Neural progenitor cell (in vitro differentiated cells): ENCODE measurements around the gene NALCN.

Source experiments
- EZH2phosphoT487 ChIP-seq: fragments of 200-600 bp; sonication (generic); IDR thresholded peaks from 2 replicates; pipeline ENCODE4 v1.6.1; 2017; ENCODE audit warnings: antibody characterized with exemption
- TF ChIP-seq, protein P1 (sequence below): fragments of 200-600 bp; sonication (generic); IDR thresholded peaks from 2 replicates; pipeline ENCODE4 v1.5.1; 2017; ENCODE audit warnings: antibody characterized with exemption, mild to moderate bottlenecking

- TF ChIP-seq, protein P1, sequence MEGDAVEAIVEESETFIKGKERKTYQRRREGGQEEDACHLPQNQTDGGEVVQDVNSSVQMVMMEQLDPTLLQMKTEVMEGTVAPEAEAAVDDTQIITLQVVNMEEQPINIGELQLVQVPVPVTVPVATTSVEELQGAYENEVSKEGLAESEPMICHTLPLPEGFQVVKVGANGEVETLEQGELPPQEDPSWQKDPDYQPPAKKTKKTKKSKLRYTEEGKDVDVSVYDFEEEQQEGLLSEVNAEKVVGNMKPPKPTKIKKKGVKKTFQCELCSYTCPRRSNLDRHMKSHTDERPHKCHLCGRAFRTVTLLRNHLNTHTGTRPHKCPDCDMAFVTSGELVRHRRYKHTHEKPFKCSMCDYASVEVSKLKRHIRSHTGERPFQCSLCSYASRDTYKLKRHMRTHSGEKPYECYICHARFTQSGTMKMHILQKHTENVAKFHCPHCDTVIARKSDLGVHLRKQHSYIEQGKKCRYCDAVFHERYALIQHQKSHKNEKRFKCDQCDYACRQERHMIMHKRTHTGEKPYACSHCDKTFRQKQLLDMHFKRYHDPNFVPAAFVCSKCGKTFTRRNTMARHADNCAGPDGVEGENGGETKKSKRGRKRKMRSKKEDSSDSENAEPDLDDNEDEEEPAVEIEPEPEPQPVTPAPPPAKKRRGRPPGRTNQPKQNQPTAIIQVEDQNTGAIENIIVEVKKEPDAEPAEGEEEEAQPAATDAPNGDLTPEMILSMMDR = no peak
- no peak for TF ChIP-seq EZH2phosphoT487
These were observed 8.8 kb upstream of the NALCN start for GRCh38 chr13:101425156-101425471.
